ENCODE results near the gene ZNRD2. TPM values are rescaled to one million over a fixed set of nuclear protein-coding genes. Genes with fewer than 3 reads are reported as not detected.

Gene ZNRD2
- total RNA-seq, 1 experiment from 2014 or later: 70.9 TPM

- TF ChIP-seq ZNF425 (CRISPR knock-in tag; conservative IDR thresholded peaks at IDR 0.05) (no peak), RELA (CRISPR knock-in tag; IDR thresholded peaks at IDR 0.05; ENCODE audit: borderline replicate concordance) (no peak), CBFB (CRISPR knock-in tag; IDR thresholded peaks at IDR 0.05; ENCODE audit: low read depth) (no peak), MYBL2 (CRISPR knock-in tag; IDR thresholded peaks at IDR 0.05) (0 out of 2 replicates have a peak, but pooled peaks have one; percentile 53), SMAD4 (CRISPR knock-in tag; IDR thresholded peaks at IDR 0.05) (no peak; the same call in 1 of the 2 replicates), KAT7 (CRISPR knock-in tag; IDR thresholded peaks at IDR 0.05; ENCODE audit: borderline replicate concordance) (0 out of 2 replicates have a peak, but pooled peaks have one; percentile 78), NFATC4 (CRISPR knock-in tag; IDR thresholded peaks at IDR 0.05) (no peak), ZNF416 (CRISPR knock-in tag; IDR thresholded peaks at IDR 0.05) (no peak), ESRRA (CRISPR knock-in tag; IDR thresholded peaks at IDR 0.05; ENCODE audit: borderline replicate concordance) (no peak), JAZF1 (CRISPR knock-in tag; IDR thresholded peaks at IDR 0.05) (no peak), SMAD3 (CRISPR knock-in tag; IDR thresholded peaks at IDR 0.05; ENCODE audit: borderline replicate concordance) (no peak), CREB1 (CRISPR knock-in tag; IDR thresholded peaks at IDR 0.05) (no peak), AR (CRISPR knock-in tag; IDR thresholded peaks at IDR 0.05) (no peak), SP1 (CRISPR knock-in tag; conservative IDR thresholded peaks at IDR 0.05) (peak; percentile 76), HMGA2 (CRISPR knock-in tag; IDR thresholded peaks at IDR 0.05) (no peak), ELF4 (CRISPR knock-in tag; IDR thresholded peaks at IDR 0.05; ENCODE audit: low read depth) (peak; percentile 71; the same call in 1 of the 2 replicates), NR2C2 (CRISPR knock-in tag; IDR thresholded peaks at IDR 0.05) (no peak), ZNF263 (CRISPR knock-in tag; IDR thresholded peaks at IDR 0.05; ENCODE audit: low read depth) (no peak), MLX (CRISPR knock-in tag; IDR thresholded peaks at IDR 0.05) (no peak)
- TF ChIP-seq, protein P1, sequence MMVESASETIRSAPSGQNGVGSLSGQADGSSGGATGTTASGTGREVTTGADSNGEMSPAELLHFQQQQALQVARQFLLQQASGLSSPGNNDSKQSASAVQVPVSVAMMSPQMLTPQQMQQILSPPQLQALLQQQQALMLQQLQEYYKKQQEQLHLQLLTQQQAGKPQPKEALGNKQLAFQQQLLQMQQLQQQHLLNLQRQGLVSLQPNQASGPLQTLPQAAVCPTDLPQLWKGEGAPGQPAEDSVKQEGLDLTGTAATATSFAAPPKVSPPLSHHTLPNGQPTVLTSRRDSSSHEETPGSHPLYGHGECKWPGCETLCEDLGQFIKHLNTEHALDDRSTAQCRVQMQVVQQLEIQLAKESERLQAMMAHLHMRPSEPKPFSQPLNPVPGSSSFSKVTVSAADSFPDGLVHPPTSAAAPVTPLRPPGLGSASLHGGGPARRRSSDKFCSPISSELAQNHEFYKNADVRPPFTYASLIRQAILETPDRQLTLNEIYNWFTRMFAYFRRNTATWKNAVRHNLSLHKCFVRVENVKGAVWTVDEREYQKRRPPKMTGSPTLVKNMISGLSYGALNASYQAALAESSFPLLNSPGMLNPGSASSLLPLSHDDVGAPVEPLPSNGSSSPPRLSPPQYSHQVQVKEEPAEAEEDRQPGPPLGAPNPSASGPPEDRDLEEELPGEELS (CRISPR knock-in tag; IDR thresholded peaks at IDR 0.05): 0 out of 2 replicates have a peak, but pooled peaks have one; percentile 53
- TF ChIP-seq, protein P2, sequence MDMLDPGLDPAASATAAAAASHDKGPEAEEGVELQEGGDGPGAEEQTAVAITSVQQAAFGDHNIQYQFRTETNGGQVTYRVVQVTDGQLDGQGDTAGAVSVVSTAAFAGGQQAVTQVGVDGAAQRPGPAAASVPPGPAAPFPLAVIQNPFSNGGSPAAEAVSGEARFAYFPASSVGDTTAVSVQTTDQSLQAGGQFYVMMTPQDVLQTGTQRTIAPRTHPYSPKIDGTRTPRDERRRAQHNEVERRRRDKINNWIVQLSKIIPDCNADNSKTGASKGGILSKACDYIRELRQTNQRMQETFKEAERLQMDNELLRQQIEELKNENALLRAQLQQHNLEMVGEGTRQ (CRISPR knock-in tag; IDR thresholded peaks at IDR 0.05): peak; percentile 95
- TF ChIP-seq, protein P3, sequence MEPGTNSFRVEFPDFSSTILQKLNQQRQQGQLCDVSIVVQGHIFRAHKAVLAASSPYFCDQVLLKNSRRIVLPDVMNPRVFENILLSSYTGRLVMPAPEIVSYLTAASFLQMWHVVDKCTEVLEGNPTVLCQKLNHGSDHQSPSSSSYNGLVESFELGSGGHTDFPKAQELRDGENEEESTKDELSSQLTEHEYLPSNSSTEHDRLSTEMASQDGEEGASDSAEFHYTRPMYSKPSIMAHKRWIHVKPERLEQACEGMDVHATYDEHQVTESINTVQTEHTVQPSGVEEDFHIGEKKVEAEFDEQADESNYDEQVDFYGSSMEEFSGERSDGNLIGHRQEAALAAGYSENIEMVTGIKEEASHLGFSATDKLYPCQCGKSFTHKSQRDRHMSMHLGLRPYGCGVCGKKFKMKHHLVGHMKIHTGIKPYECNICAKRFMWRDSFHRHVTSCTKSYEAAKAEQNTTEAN (CRISPR knock-in tag; IDR thresholded peaks at IDR 0.05): no peak; the same call in 1 of the 2 replicates
- TF ChIP-seq, protein P4, sequence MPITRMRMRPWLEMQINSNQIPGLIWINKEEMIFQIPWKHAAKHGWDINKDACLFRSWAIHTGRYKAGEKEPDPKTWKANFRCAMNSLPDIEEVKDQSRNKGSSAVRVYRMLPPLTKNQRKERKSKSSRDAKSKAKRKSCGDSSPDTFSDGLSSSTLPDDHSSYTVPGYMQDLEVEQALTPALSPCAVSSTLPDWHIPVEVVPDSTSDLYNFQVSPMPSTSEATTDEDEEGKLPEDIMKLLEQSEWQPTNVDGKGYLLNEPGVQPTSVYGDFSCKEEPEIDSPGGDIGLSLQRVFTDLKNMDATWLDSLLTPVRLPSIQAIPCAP (CRISPR knock-in tag; IDR thresholded peaks at IDR 0.05): no peak
- TF ChIP-seq, protein P5, sequence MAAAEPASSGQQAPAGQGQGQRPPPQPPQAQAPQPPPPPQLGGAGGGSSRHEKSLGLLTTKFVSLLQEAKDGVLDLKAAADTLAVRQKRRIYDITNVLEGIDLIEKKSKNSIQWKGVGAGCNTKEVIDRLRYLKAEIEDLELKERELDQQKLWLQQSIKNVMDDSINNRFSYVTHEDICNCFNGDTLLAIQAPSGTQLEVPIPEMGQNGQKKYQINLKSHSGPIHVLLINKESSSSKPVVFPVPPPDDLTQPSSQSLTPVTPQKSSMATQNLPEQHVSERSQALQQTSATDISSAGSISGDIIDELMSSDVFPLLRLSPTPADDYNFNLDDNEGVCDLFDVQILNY (CRISPR knock-in tag; IDR thresholded peaks at IDR 0.05): 0 out of 2 replicates have a peak, but pooled peaks have one; percentile 47
Observed at GRCh38 chr11:65524741-65525545, 45.3 kb upstream of the ZNRD2 start, which contains the start of gene SCYL1 (continued).
